ENCODE data around the gene USP9X. TPM values are rescaled to one million over a fixed set of nuclear protein-coding genes. Genes with fewer than 3 reads are reported as not detected.

Gene USP9X
- total RNA-seq, 1 experiment from 2014 or later, result 163 TPM

DNA sequence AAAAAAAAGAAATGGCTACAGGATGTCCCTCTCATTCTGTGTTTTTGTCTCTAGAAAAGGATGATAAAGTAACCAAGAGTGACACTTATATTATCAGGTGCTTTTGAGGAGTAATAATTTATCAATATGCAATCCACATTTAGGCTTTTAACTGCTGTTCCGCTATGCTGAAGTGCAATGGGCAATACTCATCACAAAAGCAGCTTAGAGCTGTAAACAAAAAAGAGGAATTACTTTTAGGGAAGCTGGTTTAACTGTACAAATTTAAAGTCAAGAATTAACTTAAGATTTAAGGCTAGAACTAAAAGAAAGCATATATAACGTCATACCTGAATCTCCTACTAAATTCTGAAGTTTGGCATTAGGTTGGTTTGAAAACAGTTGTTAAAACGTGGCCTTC, 155.3 kb downstream of the USP9X start:
- Mint-ChIP-seq H3K27ac (no peak overlapping the region), H3K27me3 (ENCODE audit: low read depth) (no peaks in the 10 kb centered on the region), H3K4me1 (peaks cover 5% of the 10 kb centered on the region), H3K9me3 (no peaks in the 10 kb centered on the region), H3K4me3 (no peak overlapping the region), H3K36me3 (no peaks in the 10 kb centered on the region)
- no peak for ATAC-seq
- CTCF ChIA-PET, result no interaction called here
- DNase-seq (ENCODE audit: low spot score), result no peak
- POLR2A ChIA-PET, result no interaction called here
- TF ChIP-seq CBFB (CRISPR knock-in tag; IDR thresholded peaks at IDR 0.05; ENCODE audit: low read depth), result no peak
- no peak for TF ChIP-seq ETV6 (CRISPR knock-in tag; IDR thresholded peaks at IDR 0.05)
- no peak for TF ChIP-seq CREB1 (CRISPR knock-in tag; IDR thresholded peaks at IDR 0.05)
- no peak for TF ChIP-seq ZNF219 (CRISPR knock-in tag; IDR thresholded peaks at IDR 0.05; ENCODE audit: borderline replicate concordance)
- TF ChIP-seq, protein P1, sequence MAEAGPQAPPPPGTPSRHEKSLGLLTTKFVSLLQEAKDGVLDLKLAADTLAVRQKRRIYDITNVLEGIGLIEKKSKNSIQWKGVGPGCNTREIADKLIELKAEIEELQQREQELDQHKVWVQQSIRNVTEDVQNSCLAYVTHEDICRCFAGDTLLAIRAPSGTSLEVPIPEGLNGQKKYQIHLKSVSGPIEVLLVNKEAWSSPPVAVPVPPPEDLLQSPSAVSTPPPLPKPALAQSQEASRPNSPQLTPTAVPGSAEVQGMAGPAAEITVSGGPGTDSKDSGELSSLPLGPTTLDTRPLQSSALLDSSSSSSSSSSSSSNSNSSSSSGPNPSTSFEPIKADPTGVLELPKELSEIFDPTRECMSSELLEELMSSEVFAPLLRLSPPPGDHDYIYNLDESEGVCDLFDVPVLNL (CRISPR knock-in tag; IDR thresholded peaks at IDR 0.05; ENCODE audit: borderline replicate concordance, low read depth), result no peak
- no peak for TF ChIP-seq GRHL2 (CRISPR knock-in tag; IDR thresholded peaks at IDR 0.05; ENCODE audit: insufficient replicate concordance, severe bottlenecking)
- TF ChIP-seq FOXP1 (CRISPR knock-in tag; IDR thresholded peaks at IDR 0.05; ENCODE audit: borderline replicate concordance), result no peak
- TF ChIP-seq OVOL2 (CRISPR knock-in tag; IDR thresholded peaks at IDR 0.05; ENCODE audit: borderline replicate concordance), result no peak
- no peak for TF ChIP-seq NR2C2 (CRISPR knock-in tag; IDR thresholded peaks at IDR 0.05)
- TF ChIP-seq FOXK1 (CRISPR knock-in tag; IDR thresholded peaks at IDR 0.05), result no peak
- no peak for TF ChIP-seq EMX1 (CRISPR knock-in tag; IDR thresholded peaks at IDR 0.05)
- TF ChIP-seq ZNF671 (CRISPR knock-in tag; IDR thresholded peaks at IDR 0.05), result no peak
- TF ChIP-seq GTF2I (CRISPR knock-in tag; conservative IDR thresholded peaks at IDR 0.05), result no peak
- TF ChIP-seq, protein P2, sequence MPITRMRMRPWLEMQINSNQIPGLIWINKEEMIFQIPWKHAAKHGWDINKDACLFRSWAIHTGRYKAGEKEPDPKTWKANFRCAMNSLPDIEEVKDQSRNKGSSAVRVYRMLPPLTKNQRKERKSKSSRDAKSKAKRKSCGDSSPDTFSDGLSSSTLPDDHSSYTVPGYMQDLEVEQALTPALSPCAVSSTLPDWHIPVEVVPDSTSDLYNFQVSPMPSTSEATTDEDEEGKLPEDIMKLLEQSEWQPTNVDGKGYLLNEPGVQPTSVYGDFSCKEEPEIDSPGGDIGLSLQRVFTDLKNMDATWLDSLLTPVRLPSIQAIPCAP (CRISPR knock-in tag; IDR thresholded peaks at IDR 0.05), result no peak
- no peak for TF ChIP-seq TEAD1 (CRISPR knock-in tag; IDR thresholded peaks at IDR 0.05)
- TF ChIP-seq, protein P3, sequence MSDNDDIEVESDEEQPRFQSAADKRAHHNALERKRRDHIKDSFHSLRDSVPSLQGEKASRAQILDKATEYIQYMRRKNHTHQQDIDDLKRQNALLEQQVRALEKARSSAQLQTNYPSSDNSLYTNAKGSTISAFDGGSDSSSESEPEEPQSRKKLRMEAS (CRISPR knock-in tag; IDR thresholded peaks at IDR 0.05), result no peak
- TF ChIP-seq NFYB (CRISPR knock-in tag; conservative IDR thresholded peaks at IDR 0.05; ENCODE audit: low read depth), result no peak

DNA sequence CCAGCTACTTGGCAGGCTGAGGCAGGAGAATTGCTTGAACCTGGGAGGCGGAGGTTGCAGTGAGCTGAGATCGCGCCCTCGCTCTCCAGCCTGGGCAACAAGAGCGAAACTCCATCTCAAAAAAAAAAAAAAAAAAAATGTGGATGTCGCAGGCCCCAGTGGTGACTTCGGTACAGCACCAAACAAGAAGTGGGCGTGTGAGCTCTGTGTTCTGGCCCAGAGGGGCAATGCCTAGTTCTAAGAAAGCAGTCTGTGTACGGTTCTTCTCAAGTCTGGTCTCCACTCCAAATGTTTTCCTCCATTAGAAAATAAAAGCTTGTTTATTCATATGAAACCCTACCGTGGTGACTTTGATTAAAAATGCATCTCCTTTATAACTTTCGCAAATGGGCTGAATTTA, 156.7 kb downstream of the USP9X start:
- H3K27ac Mint-ChIP-seq, result no peak overlapping the region
- CTCF ChIA-PET, result interaction anchor here (0.6 to 1.2 kb wide), 4 partner anchors 11 to 1144 kb away, joined by 4 to 9 read pairs (median 4); partner anchors contain the start of gene BCOR
- H3K4me1 Mint-ChIP-seq, result peaks cover 3% of the 10 kb centered on the region; the same call in 1 of the 2 replicates
- no peak overlapping the region for H3K4me3 Mint-ChIP-seq
- H3K36me3 Mint-ChIP-seq, result no peaks in the 10 kb centered on the region
- H3K9me3 Mint-ChIP-seq, result no peaks in the 10 kb centered on the region
- no peak for DNase-seq (ENCODE audit: low spot score)
- ATAC-seq, result no peak
- POLR2A ChIA-PET, result no interaction called here
- TF ChIP-seq, protein P4, sequence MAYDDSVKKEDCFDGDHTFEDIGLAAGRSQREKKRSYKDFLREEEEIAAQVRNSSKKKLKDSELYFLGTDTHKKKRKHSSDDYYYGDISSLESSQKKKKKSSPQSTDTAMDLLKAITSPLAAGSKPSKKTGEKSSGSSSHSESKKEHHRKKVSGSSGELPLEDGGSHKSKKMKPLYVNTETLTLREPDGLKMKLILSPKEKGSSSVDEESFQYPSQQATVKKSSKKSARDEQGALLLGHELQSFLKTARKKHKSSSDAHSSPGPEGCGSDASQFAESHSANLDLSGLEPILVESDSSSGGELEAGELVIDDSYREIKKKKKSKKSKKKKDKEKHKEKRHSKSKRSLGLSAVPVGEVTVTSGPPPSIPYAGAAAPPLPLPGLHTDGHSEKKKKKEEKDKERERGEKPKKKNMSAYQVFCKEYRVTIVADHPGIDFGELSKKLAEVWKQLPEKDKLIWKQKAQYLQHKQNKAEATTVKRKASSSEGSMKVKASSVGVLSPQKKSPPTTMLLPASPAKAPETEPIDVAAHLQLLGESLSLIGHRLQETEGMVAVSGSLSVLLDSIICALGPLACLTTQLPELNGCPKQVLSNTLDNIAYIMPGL (CRISPR knock-in tag; IDR thresholded peaks at IDR 0.05), result no peak
- no peak for TF ChIP-seq OVOL2 (CRISPR knock-in tag; IDR thresholded peaks at IDR 0.05; ENCODE audit: borderline replicate concordance)
- no peak for TF ChIP-seq ZNF138 (CRISPR knock-in tag; conservative IDR thresholded peaks at IDR 0.05)
- no peak for TF ChIP-seq NR1H2 (CRISPR knock-in tag; IDR thresholded peaks at IDR 0.05)
- TF ChIP-seq ZNF396 (CRISPR knock-in tag; IDR thresholded peaks at IDR 0.05; ENCODE audit: borderline replicate concordance), result no peak
- TF ChIP-seq, protein P5, sequence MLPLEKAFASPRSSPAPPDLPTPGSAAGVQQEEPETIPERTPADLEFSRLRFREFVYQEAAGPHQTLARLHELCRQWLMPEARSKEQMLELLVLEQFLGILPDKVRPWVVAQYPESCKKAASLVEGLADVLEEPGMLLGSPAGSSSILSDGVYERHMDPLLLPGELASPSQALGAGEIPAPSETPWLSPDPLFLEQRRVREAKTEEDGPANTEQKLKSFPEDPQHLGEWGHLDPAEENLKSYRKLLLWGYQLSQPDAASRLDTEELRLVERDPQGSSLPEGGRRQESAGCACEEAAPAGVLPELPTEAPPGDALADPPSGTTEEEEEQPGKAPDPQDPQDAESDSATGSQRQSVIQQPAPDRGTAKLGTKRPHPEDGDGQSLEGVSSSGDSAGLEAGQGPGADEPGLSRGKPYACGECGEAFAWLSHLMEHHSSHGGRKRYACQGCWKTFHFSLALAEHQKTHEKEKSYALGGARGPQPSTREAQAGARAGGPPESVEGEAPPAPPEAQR (CRISPR knock-in tag; IDR thresholded peaks at IDR 0.05), result no peak
- no peak for TF ChIP-seq ZNF232 (CRISPR knock-in tag; IDR thresholded peaks at IDR 0.05)
- H3K27me3 Mint-ChIP-seq (ENCODE audit: low read depth), result no peaks in the 10 kb centered on the region
